B cell (primary cell): ENCODE data around the gene MCOLN1. TPM values are rescaled to one million over a fixed set of nuclear protein-coding genes. Genes with fewer than 3 reads are reported as not detected.

ENCODE experiments used
- ATAC-seq: fragments of 200-7000 bp; cut with Tn5 transposase; one replicate; pipeline ENCODE4 v1.10.0; 2021; ENCODE audit warnings: low read depth, mild to moderate bottlenecking, moderate number of reproducible peaks, moderate library complexity
- CTCF ChIA-PET: fragments of 350-600 bp; sonication (Branson Sonifier 250); formaldehyde crosslinking; loops from one replicate; lab custom pipeline; 2021; ENCODE audit warnings: antibody characterized with exemption, inconsistent platforms; lab: Charles Lee
- POLR2A ChIA-PET: fragments of 350-600 bp; sonication (Branson Sonifier 250); formaldehyde crosslinking; loops from one replicate; lab custom pipeline; 2021; ENCODE audit warnings: antibody characterized with exemption; lab: Charles Lee
- DNase-seq: peaks from one replicate; pipeline ENCODE4 v3.0.0; 2013
- H2AFZ ChIP-seq: 2 replicates; pipeline ENCODE4 v1.6.1; 2012; ENCODE audit warnings: mild to moderate bottlenecking, low read depth, low read length; ENCODE audit not compliant: insufficient read depth, poor library complexity, severe bottlenecking
- H3K27ac ChIP-seq, 2 donors: 1 replicate in 1 of 2; 2 replicates in 1 of 2; pipeline ENCODE4 v1.5.1; 2012 to 2013; ENCODE audit warnings: low read length in 2 of 2, mild to moderate bottlenecking in 2 of 2, moderate library complexity in 1 of 2
- H3K27me3 ChIP-seq, 4 experiments: fragments of 200-600 bp in 1 of 4; sonication (generic) in 1 of 4; replicated peaks in 1 of 4; 1 replicate in 2 of 4; 2 replicates in 2 of 4; pipeline versions ENCODE4 v1.6.1 to v1.7.0; 2013 to 2016; ENCODE audit warnings: low read length in 3 of 4, mild to moderate bottlenecking in 2 of 4, mixed read lengths in 1 of 4, moderate library complexity in 1 of 4; ENCODE audit not compliant: insufficient read depth in 4 of 4, control insufficient read depth in 3 of 4; ENCODE audit errors: control extremely low read depth in 1 of 4
- H3K36me3 ChIP-seq, 2 experiments: replicated peaks in 1 of 2; 1 replicate in 1 of 2; 2 replicates in 1 of 2; pipeline versions ENCODE4 v1.6.1 to v1.7.1; 2013; ENCODE audit warnings: low read length in 1 of 2; ENCODE audit not compliant: insufficient read depth in 2 of 2, control insufficient read depth in 1 of 2; ENCODE audit errors: control extremely low read depth in 1 of 2, extremely low read depth in 1 of 2
- H3K4me1 ChIP-seq, 2 donors: fragments of 200-600 bp in 1 of 2; sonication (generic) in 1 of 2; 1 replicate in 1 of 2; 2 replicates in 1 of 2; pipeline versions ENCODE4 v1.5.1 to v1.6.1; 2013 to 2017; ENCODE audit warnings: low read length in 2 of 2; ENCODE audit not compliant: control insufficient read depth in 2 of 2, insufficient read depth in 2 of 2
- H3K4me2 ChIP-seq: replicated peaks from 2 replicates; pipeline ENCODE3; 2012; ENCODE audit warnings: mild to moderate bottlenecking, low read depth, low read length; ENCODE audit not compliant: poor library complexity, severe bottlenecking
- H3K4me3 ChIP-seq, 5 experiments: fragments of 200-600 bp in 1 of 5; sonication (generic) in 1 of 5; 1 replicate in 3 of 5; 2 replicates in 2 of 5; pipeline versions ENCODE4 v1.5.1 to v1.7.0; 2011 to 2016; ENCODE audit warnings: low read length in 4 of 5, mild to moderate bottlenecking in 4 of 5, low read depth in 2 of 5, control low read depth in 1 of 5, moderate library complexity in 1 of 5; ENCODE audit not compliant: insufficient read depth in 1 of 5; ENCODE audit errors: control extremely low read depth in 1 of 5, extremely low read depth in 1 of 5
- H3K79me2 ChIP-seq: fragments of 200-600 bp; sonication (generic); one replicate; pipeline ENCODE4 v1.6.0; 2016; ENCODE audit warnings: low read length; ENCODE audit not compliant: control insufficient read depth, insufficient read depth
- H3K9ac ChIP-seq: fragments of 200-600 bp; sonication (generic); 2 replicates; pipeline ENCODE4 v1.6.1; 2017; ENCODE audit warnings: mild to moderate bottlenecking, low read length, moderate library complexity
- H3K9me3 ChIP-seq, 3 donors: one replicate each; pipeline versions ENCODE4 v1.6.1 to v1.7.1; 2013; ENCODE audit warnings: low read length in 2 of 3; ENCODE audit not compliant: control insufficient read depth in 2 of 3, insufficient read depth in 1 of 3; ENCODE audit errors: control extremely low read depth in 1 of 3
- H4K20me1 ChIP-seq: 2 replicates; pipeline ENCODE4 v1.6.0; 2012; ENCODE audit warnings: mild to moderate bottlenecking, low read length; ENCODE audit not compliant: insufficient read depth, control insufficient read depth, poor library complexity, severe bottlenecking
- H3K27ac Mint-ChIP-seq: one replicate; pipeline ENCODE4 v1.8.0; 2021; ENCODE audit warnings: mixed read lengths
- H3K27me3 Mint-ChIP-seq: one replicate; pipeline ENCODE4 v1.8.0; 2021; ENCODE audit warnings: mixed read lengths
- H3K4me1 Mint-ChIP-seq: one replicate; pipeline ENCODE4 v1.8.0; 2021; ENCODE audit warnings: mixed read lengths
- H3K4me3 Mint-ChIP-seq: one replicate; pipeline ENCODE4 v1.8.0; 2021; ENCODE audit warnings: mixed read lengths
- H3K9me3 Mint-ChIP-seq: one replicate; pipeline ENCODE4 v1.8.0; 2022; ENCODE audit warnings: mixed read lengths; ENCODE audit not compliant: insufficient read depth
- EZH2 ChIP-seq: IDR thresholded peaks from 2 replicates; pipeline ENCODE4 v1.6.1; 2012; ENCODE audit warnings: borderline replicate concordance, low read depth, mild to moderate bottlenecking, moderate library complexity, low read length; ENCODE audit not compliant: insufficient read depth, poor library complexity, severe bottlenecking
- WGBS: methylation state at CpG from one replicate; pipeline ENCODE4 v1.1.5; 2013; ENCODE audit warnings: missing lambda C conversion rate; ENCODE audit not compliant: insufficient coverage; 5-methylcytosine and 5-hydroxymethylcytosine counted together
- intact Hi-C: fragments of 100-400 bp; cut with micrococcal nuclease; formaldehyde crosslinking; loops from one replicate; pipeline ENCODE4 v1.10.0; 2022
- polyA plus RNA-seq: library from polyadenylated mRNA; depleted of rRNA; stranded (reverse); fragments of >200 nt; gene quantifications from 2 replicates; pipeline ENCODE4 v1.2.3, GENCODE V29; 2012
- small RNA-seq: library from RNA; depleted of rRNA; stranded (forward); fragments of <200 nt; gene quantifications from one replicate; pipeline ENCODE3, GENCODE V24; 2012; ENCODE audit warnings: low replicate concordance, low read depth; ENCODE audit not compliant: insufficient read length
- total RNA-seq, 2 donors: library from RNA; stranded (reverse); fragments of 120-200 nt in 1 of 2; gene quantifications; 1 replicate in 1 of 2; 2 replicates in 1 of 2; pipeline versions ENCODE4 v1.2.3 to v1.2.4, GENCODE V29; 2013 to 2022
- TF ChIP-seq, protein P1 (sequence below): fragments of 200-600 bp; IDR thresholded peaks from one replicate; pipeline ENCODE4 v1.8.0; 2022; ENCODE audit warnings: antibody characterized with exemption, mild to moderate bottlenecking

The MCOLN1 gene
- total and polyA plus RNA-seq, 2 donors (not counting 1 experiment from before 2014, with no cell fraction given): 12.5 to 19.0 TPM

GRCh38 chr19:7582446-7582845, 60.0 kb downstream of the MCOLN1 start:
- H3K27ac ChIP-seq: no peak overlapping the region
- no peak for ATAC-seq
- no peak overlapping the region for H3K4me3 Mint-ChIP-seq

More at GRCh38 chr19:7582446-7582845, 60.0 kb downstream of the MCOLN1 start:
- WGBS: 74% methylated on average over 10 of the region's 11 CpGs
- no peak overlapping the region for H2AFZ ChIP-seq
- no peaks in the 10 kb centered on the region for H3K79me2 ChIP-seq
- H3K4me1 ChIP-seq: no peaks in the 10 kb centered on the region
- no peak overlapping the region for H3K27ac Mint-ChIP-seq
- no peak for DNase-seq
- H3K9ac ChIP-seq: no peak overlapping the region
- ChIA-PET POLR2A (no interaction called here), CTCF (interaction anchor here (0.7 kb wide), 1 partner anchor 14 kb away, joined by 3 read pairs; no protein-coding TSS in a partner anchor)
- H3K27me3 ChIP-seq: no peaks in the 10 kb centered on the region
- H3K9me3 Mint-ChIP-seq: no peaks in the 10 kb centered on the region
- peaks cover 4% of the 10 kb centered on the region for H3K27me3 Mint-ChIP-seq
- intact Hi-C loops: no loop called here
- no peaks in the 10 kb centered on the region for H4K20me1 ChIP-seq
- H3K4me3 ChIP-seq: no peak overlapping the region
- no peaks in the 10 kb centered on the region for H3K36me3 ChIP-seq
- H3K4me1 Mint-ChIP-seq: no peaks in the 10 kb centered on the region
- no peaks in the 10 kb centered on the region for H3K9me3 ChIP-seq
- no peak overlapping the region for H3K4me2 ChIP-seq
- TF ChIP-seq EZH2: no peak
- TF ChIP-seq, protein P1, sequence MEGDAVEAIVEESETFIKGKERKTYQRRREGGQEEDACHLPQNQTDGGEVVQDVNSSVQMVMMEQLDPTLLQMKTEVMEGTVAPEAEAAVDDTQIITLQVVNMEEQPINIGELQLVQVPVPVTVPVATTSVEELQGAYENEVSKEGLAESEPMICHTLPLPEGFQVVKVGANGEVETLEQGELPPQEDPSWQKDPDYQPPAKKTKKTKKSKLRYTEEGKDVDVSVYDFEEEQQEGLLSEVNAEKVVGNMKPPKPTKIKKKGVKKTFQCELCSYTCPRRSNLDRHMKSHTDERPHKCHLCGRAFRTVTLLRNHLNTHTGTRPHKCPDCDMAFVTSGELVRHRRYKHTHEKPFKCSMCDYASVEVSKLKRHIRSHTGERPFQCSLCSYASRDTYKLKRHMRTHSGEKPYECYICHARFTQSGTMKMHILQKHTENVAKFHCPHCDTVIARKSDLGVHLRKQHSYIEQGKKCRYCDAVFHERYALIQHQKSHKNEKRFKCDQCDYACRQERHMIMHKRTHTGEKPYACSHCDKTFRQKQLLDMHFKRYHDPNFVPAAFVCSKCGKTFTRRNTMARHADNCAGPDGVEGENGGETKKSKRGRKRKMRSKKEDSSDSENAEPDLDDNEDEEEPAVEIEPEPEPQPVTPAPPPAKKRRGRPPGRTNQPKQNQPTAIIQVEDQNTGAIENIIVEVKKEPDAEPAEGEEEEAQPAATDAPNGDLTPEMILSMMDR: no peak

Small RNA genes lying within 50 kb of the gene (small RNA-seq; reads per million reads assigned to genes)
- gene AC008878.2: not detected

Other genes starting within 250 kb of the MCOLN1 start
- gene INSR, start 228.2 kb upstream of the MCOLN1 start, total RNA-seq: 6.3 and 8.8 TPM in 2 replicates
- gene INSR, start 228.2 kb upstream of the MCOLN1 start, polyA plus RNA-seq: 1.4 and 2.4 TPM in 2 replicates
- 86.8 and 94.9 TPM in 2 replicates for gene ARHGEF18, start 173.7 kb upstream of the MCOLN1 start, total RNA-seq
- gene ARHGEF18, start 173.7 kb upstream of the MCOLN1 start, polyA plus RNA-seq: 74.0 and 98.0 TPM in 2 replicates
- gene PEX11G, start 33.6 kb upstream of the MCOLN1 start, total RNA-seq: 0.62 and 0.68 TPM in 2 replicates
- 0.13 and 0.40 TPM in 2 replicates for gene PEX11G, start 33.6 kb upstream of the MCOLN1 start, polyA plus RNA-seq
- 15.1 and 17.5 TPM in 2 replicates for gene ZNF358, start 6.5 kb upstream of the MCOLN1 start, total RNA-seq
- 8.2 and 8.5 TPM in 2 replicates for gene ZNF358, start 6.5 kb upstream of the MCOLN1 start, polyA plus RNA-seq
- gene PNPLA6, start 13.1 kb downstream of the MCOLN1 start, total RNA-seq: 149 and 165 TPM in 2 replicates
- gene PNPLA6, start 13.1 kb downstream of the MCOLN1 start, polyA plus RNA-seq: 88.3 and 102 TPM in 2 replicates
- 1.3 and 1.9 TPM in 2 replicates for gene CAMSAP3, start 73.2 kb downstream of the MCOLN1 start, total RNA-seq
- gene CAMSAP3, start 73.2 kb downstream of the MCOLN1 start, polyA plus RNA-seq: 0.89 and 1.0 TPM in 2 replicates
- 62.7 and 64.2 TPM in 2 replicates for gene XAB2, start 106.9 kb downstream of the MCOLN1 start, total RNA-seq
- gene XAB2, start 106.9 kb downstream of the MCOLN1 start, polyA plus RNA-seq: 93.8 and 110 TPM in 2 replicates
- 89.1 and 100 TPM in 2 replicates for gene PET100, start 107.2 kb downstream of the MCOLN1 start, total RNA-seq
- gene PET100, start 107.2 kb downstream of the MCOLN1 start, polyA plus RNA-seq: 31.3 and 75.9 TPM in 2 replicates
- gene PCP2, start 111.1 kb downstream of the MCOLN1 start, total RNA-seq: 7.6 and 9.3 TPM in 2 replicates
- gene PCP2, start 111.1 kb downstream of the MCOLN1 start, polyA plus RNA-seq: 5.6 and 6.5 TPM in 2 replicates
- 208 and 222 TPM in 2 replicates for gene STXBP2, start 114.5 kb downstream of the MCOLN1 start, total RNA-seq
- 226 and 409 TPM in 2 replicates for gene STXBP2, start 114.5 kb downstream of the MCOLN1 start, polyA plus RNA-seq
- gene RETN, start 146.4 kb downstream of the MCOLN1 start, total RNA-seq: not detected in 2 replicates
- gene RETN, start 146.4 kb downstream of the MCOLN1 start, polyA plus RNA-seq: not detected in 2 replicates
- not detected in 2 replicates for gene MCEMP1, start 154.5 kb downstream of the MCOLN1 start, total RNA-seq
- 0.57 and 1.6 TPM in 2 replicates for gene MCEMP1, start 154.5 kb downstream of the MCOLN1 start, polyA plus RNA-seq
- 61.2 and 61.5 TPM in 2 replicates for gene TRAPPC5, start 158.2 kb downstream of the MCOLN1 start, total RNA-seq
- gene TRAPPC5, start 158.2 kb downstream of the MCOLN1 start, polyA plus RNA-seq: 42.0 and 64.9 TPM in 2 replicates
- 16.3 and 17.1 TPM in 2 replicates for gene FCER2, start 179.5 kb downstream of the MCOLN1 start, total RNA-seq
- gene FCER2, start 179.5 kb downstream of the MCOLN1 start, polyA plus RNA-seq: 419 and 497 TPM in 2 replicates
- not detected in 2 replicates for gene CLEC4G, start 209.5 kb downstream of the MCOLN1 start, total RNA-seq
- gene CLEC4G, start 209.5 kb downstream of the MCOLN1 start, polyA plus RNA-seq: 0.58 and 1.3 TPM in 2 replicates
- not detected in 2 replicates for gene CD209, start 224.9 kb downstream of the MCOLN1 start, total RNA-seq
- 0.10 TPM in 1 of 2 replicates, not detected in the other for gene CD209, start 224.9 kb downstream of the MCOLN1 start, polyA plus RNA-seq
- 0.52 TPM in 1 of 2 replicates, not detected in the other for gene CLEC4M, start 240.6 kb downstream of the MCOLN1 start, total RNA-seq
- 0.10 TPM in 1 of 2 replicates, not detected in the other for gene CLEC4M, start 240.6 kb downstream of the MCOLN1 start, polyA plus RNA-seq